DND-41 (cell line): ENCODE measurements around the gene FADS1.

Experiments used
- ATAC-seq: fragments of 200-7000 bp; cut with Tn5 transposase; 3 replicates; pipeline ENCODE4 v1.9.1; 2021; ENCODE audit warnings: low read depth; ENCODE audit not compliant: insufficient read depth
- DNase-seq: peaks from one replicate; pipeline ENCODE4 v3.0.0-alpha.2; 2020
- H2AFZ ChIP-seq: 2 replicates; pipeline ENCODE4 v1.6.0; 2012; ENCODE audit warnings: low read depth, low read length
- H3K27ac ChIP-seq: 2 replicates; pipeline ENCODE4 v1.5.1; 2012; ENCODE audit warnings: low read length, inconsistent platforms
- H3K27me3 ChIP-seq: fragments of 200-600 bp; sonication (generic); 2 replicates; pipeline ENCODE4 v1.6.0; 2012; ENCODE audit warnings: low read length, mild to moderate bottlenecking, inconsistent platforms; ENCODE audit not compliant: insufficient read depth, poor library complexity
- H3K36me3 ChIP-seq: 2 replicates; pipeline ENCODE4 v1.5.1; 2012; ENCODE audit warnings: low read length, inconsistent platforms; ENCODE audit not compliant: insufficient read depth
- H3K4me1 ChIP-seq: 2 replicates; pipeline ENCODE4 v1.5.1; 2012; ENCODE audit warnings: mild to moderate bottlenecking, low read length; ENCODE audit not compliant: insufficient read depth
- H3K4me2 ChIP-seq: 2 replicates; pipeline ENCODE4 v1.6.0; 2012; ENCODE audit warnings: mild to moderate bottlenecking, moderate library complexity, low read length, inconsistent platforms; ENCODE audit not compliant: insufficient read depth
- H3K4me3 ChIP-seq, 2 experiments: fragments of 200-600 bp in 1 of 2; shearing (Covaris generic) in 1 of 2; 2 replicates each; pipeline ENCODE4 v1.5.1; 2012 to 2016; ENCODE audit warnings: inconsistent platforms in 2 of 2, low read length in 2 of 2, mild to moderate bottlenecking in 2 of 2, low read depth in 1 of 2, moderate library complexity in 1 of 2
- H3K79me2 ChIP-seq: 2 replicates; pipeline ENCODE4 v1.6.0; 2012; ENCODE audit warnings: low read length, inconsistent platforms; ENCODE audit not compliant: insufficient read depth
- H3K9ac ChIP-seq: 2 replicates; pipeline ENCODE4 v1.6.0; 2012; ENCODE audit warnings: low read depth, mild to moderate bottlenecking, inconsistent platforms, low read length, moderate library complexity
- H3K9me3 ChIP-seq: 2 replicates; pipeline ENCODE4 v1.5.1; 2012; ENCODE audit warnings: low read length, moderate library complexity, mild to moderate bottlenecking, inconsistent platforms; ENCODE audit not compliant: insufficient read depth, severe bottlenecking
- H4K20me1 ChIP-seq: 2 replicates; pipeline ENCODE4 v1.6.0; 2012; ENCODE audit warnings: low read length; ENCODE audit not compliant: insufficient read depth
- CTCF ChIP-seq: IDR thresholded peaks from 2 replicates; pipeline ENCODE4 v1.5.1; 2012; ENCODE audit warnings: borderline replicate concordance, low read length, moderate library complexity, mild to moderate bottlenecking; ENCODE audit not compliant: poor library complexity, severe bottlenecking; ENCODE audit errors: extremely low read depth
- EZH2 ChIP-seq: IDR thresholded peaks from 3 replicates; pipeline ENCODE4 v1.6.1; 2012; ENCODE audit warnings: borderline replicate concordance, low read depth, mild to moderate bottlenecking, moderate library complexity, low read length, inconsistent platforms; ENCODE audit not compliant: severe bottlenecking

FADS1 gene

GRCh38 chr11:61795459-61795858 is 21.3 kb downstream of the FADS1 start:
- Histone ChIP-seq H3K4me3 (peak overlapping the region in 1 of 2 experiments; percentile 16; a peak in 1 of 4 replicates), H3K36me3 (peaks cover 62% of the 10 kb centered on the region), H3K79me2 (peaks cover 100% of the 10 kb centered on the region), H3K4me2 (peak overlapping the region; percentile 91), H3K27ac (no peak overlapping the region), H2AFZ (no peak overlapping the region), H3K27me3 (no peaks in the 10 kb centered on the region), H4K20me1 (peaks cover 36% of the 10 kb centered on the region), H3K9me3 (no peaks in the 10 kb centered on the region), H3K4me1 (peaks cover 56% of the 10 kb centered on the region), H3K9ac (peak overlapping the region; percentile 94; the same call in 1 of the 2 replicates)
- TF ChIP-seq EZH2 (no peak), CTCF (no peak)
- ATAC-seq (no peak), DNase-seq (no peak)

DNA sequence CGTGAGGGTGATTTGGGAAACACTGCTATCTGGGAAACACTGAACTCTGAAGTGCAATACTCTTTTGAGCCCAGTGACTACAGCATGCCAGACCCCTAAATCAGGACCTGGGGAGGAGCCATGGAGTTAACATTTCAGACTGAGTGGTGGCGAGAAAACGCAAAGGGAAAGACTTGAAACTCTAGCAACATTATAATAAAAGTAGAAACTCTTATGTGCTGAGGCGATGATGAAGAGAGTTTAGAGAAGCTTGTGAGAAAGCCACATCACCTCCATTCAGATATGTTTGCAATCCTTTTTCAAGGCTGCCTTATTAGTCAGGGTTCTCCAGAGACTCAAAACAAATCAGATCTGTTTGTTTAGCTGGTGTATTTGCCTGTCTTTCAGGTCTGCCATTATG is 22.2 kb downstream of the FADS1 start:
- DNase-seq (no peak), ATAC-seq (no peak)
- no peak overlapping the region for H2AFZ ChIP-seq
- peaks cover 60% of the 10 kb centered on the region for H3K4me1 ChIP-seq
- peaks cover 99% of the 10 kb centered on the region for H3K79me2 ChIP-seq
- peaks cover 34% of the 10 kb centered on the region for H4K20me1 ChIP-seq
- H3K4me2 ChIP-seq, result peak overlapping the region; percentile 91
- peak overlapping the region; percentile 51 for H3K27ac ChIP-seq
- no peaks in the 10 kb centered on the region for H3K9me3 ChIP-seq
- TF ChIP-seq CTCF (no peak), EZH2 (no peak)
- H3K4me3 ChIP-seq, result peak overlapping the region in 1 of 2 experiments; percentile 82; a peak in 3 of 4 replicates
- H3K36me3 ChIP-seq, result peaks cover 62% of the 10 kb centered on the region
- H3K27me3 ChIP-seq, result no peaks in the 10 kb centered on the region
- peak overlapping the region; percentile 94 for H3K9ac ChIP-seq

- H3K36me3 ChIP-seq, result peaks cover 63% of the 10 kb centered on the region
- no peak for DNase-seq
Observed at GRCh38 chr11:61793829-61794204, 23.0 kb downstream of the FADS1 start.

More at GRCh38 chr11:61793829-61794204, 23.0 kb downstream of the FADS1 start:
- Histone ChIP-seq H3K9ac (peak overlapping the region; percentile 94), H4K20me1 (peaks cover 39% of the 10 kb centered on the region), H2AFZ (no peak overlapping the region), H3K79me2 (peaks cover 97% of the 10 kb centered on the region), H3K4me2 (peak overlapping the region; percentile 91), H3K4me3 (peak overlapping the region; percentile 68 to 82), H3K9me3 (no peaks in the 10 kb centered on the region), H3K27ac (peak overlapping the region; percentile 99), H3K27me3 (no peaks in the 10 kb centered on the region), H3K4me1 (peaks cover 60% of the 10 kb centered on the region)
- TF ChIP-seq CTCF (no peak), EZH2 (no peak)
- no peak for ATAC-seq
